ENCODE results near the gene CDH5.
"Not testable (repeated sequence)": the region's sequence is repeated elsewhere in the genome, so short reads cannot be mapped to it uniquely, and the experiment has no call there.

CDH5 gene

DNA sequence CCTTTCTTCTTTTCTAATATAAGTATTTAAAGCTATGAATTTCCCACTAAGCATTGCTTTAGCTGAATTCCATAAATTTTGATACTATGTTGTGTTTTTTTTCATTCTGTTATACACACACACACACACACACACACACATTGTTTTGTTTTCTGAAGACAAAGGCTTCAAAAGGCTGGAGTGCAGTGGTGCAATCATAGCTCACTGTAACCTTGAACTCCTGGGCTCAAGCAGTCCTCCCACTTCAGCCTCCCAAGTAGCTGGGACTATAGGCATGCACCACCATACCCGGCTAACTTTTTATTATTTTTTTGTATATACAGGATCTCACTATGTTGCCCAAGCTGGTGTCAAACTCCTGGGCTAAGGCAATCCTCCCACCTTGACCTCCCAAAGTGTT, 86.7 kb downstream of the CDH5 start:
- DNase-seq; H3K4me3 ChIP-seq (ENCODE audit: low read length); H4K5ac ChIP-seq (ENCODE audit: low read length); H3K9ac ChIP-seq (ENCODE audit: low read length); H3K79me2 ChIP-seq (ENCODE audit: control insufficient read depth, insufficient read depth, low read length); H3K23ac ChIP-seq (ENCODE audit: low read length); H3K4me2 ChIP-seq (ENCODE audit: low read length); H3K4ac ChIP-seq (ENCODE audit: low read depth, low read length); H3K79me1 ChIP-seq (ENCODE audit: low read length); H3K27me3 ChIP-seq (ENCODE audit: insufficient read depth, low read length, poor library complexity); H2AK5ac ChIP-seq (ENCODE audit: low read length); H3K4me1 ChIP-seq (ENCODE audit: control insufficient read depth, low read depth, low read length); H2BK15ac ChIP-seq (replicated peaks; ENCODE audit: low read depth); H3K18ac ChIP-seq (ENCODE audit: low read length); H3K36me3 ChIP-seq (ENCODE audit: control insufficient read depth, insufficient read depth, low read length); H2BK120ac ChIP-seq (ENCODE audit: low read depth, low read length); H3K27ac ChIP-seq (ENCODE audit: low read depth, low read length); H2BK5ac ChIP-seq (ENCODE audit: low read length); H3K56ac ChIP-seq (ENCODE audit: low read length); H4K8ac ChIP-seq (ENCODE audit: low read depth, low read length): not testable (repeated sequence)
- no CpG with 5 or more reads among the region's 1 CpG for WGBS (ENCODE audit: extremely low coverage, insufficient coverage, low lambda C conversion rate)

Data from mesendoderm (in vitro differentiated cells).